NCI-H2107 (cell line): Measurements from ENCODE around the gene FFAR2.
"Not testable (repeated sequence)": the region's sequence is repeated elsewhere in the genome, so short reads cannot be mapped to it uniquely, and the experiment has no call there.

Experiments used
- DNase-seq: peaks from one replicate; lab custom pipeline; 2025; lab: John Stamatoyannopoulos, UW

The FFAR2 gene

GRCh38 chr19:35455616-35456201 is 7.7 kb downstream of the FFAR2 start:
- no peak for DNase-seq

GRCh38 chr19:35457173-35457572 is 9.1 kb downstream of the FFAR2 start:
- no peak for DNase-seq

GRCh38 chr19:35458192-35458591 is 10.1 kb downstream of the FFAR2 start:
- DNase-seq = no peak

- no peak for DNase-seq
Observed at GRCh38 chr19:35458731-35459391, 10.8 kb downstream of the FFAR2 start.

GRCh38 chr19:35459414-35460082 is 11.5 kb downstream of the FFAR2 start:
- DNase-seq = no peak

GRCh38 chr19:35460608-35461007 is 12.6 kb downstream of the FFAR2 start:
- DNase-seq = no peak

- no peak for DNase-seq
Observed at GRCh38 chr19:35461060-35461459, 13.0 kb downstream of the FFAR2 start.

- DNase-seq = not testable (repeated sequence)
Observed at GRCh38 chr19:35461788-35462187, 13.7 kb downstream of the FFAR2 start.

- DNase-seq = no peak
Observed at GRCh38 chr19:35462476-35462953, 14.5 kb downstream of the FFAR2 start.

GRCh38 chr19:35462956-35463355 is 14.9 kb downstream of the FFAR2 start:
- DNase-seq = not testable (repeated sequence)

GRCh38 chr19:35466259-35466658 is 18.2 kb downstream of the FFAR2 start:
- DNase-seq = no peak

- DNase-seq = no peak
Observed at GRCh38 chr19:35468637-35469036, 20.6 kb downstream of the FFAR2 start.

- no peak for DNase-seq
Observed at GRCh38 chr19:35470128-35470527, 22.1 kb downstream of the FFAR2 start.

- DNase-seq = not testable (repeated sequence)
Observed at GRCh38 chr19:35471075-35471474, 23.0 kb downstream of the FFAR2 start.

GRCh38 chr19:35471946-35472345 is 23.9 kb downstream of the FFAR2 start:
- no peak for DNase-seq

GRCh38 chr19:35474104-35474503 is 26.0 kb downstream of the FFAR2 start:
- no peak for DNase-seq

- not testable (repeated sequence) for DNase-seq
Observed at GRCh38 chr19:35474594-35474993, 26.5 kb downstream of the FFAR2 start.

- DNase-seq = no peak
Observed at GRCh38 chr19:35476149-35476548, 28.1 kb downstream of the FFAR2 start.

GRCh38 chr19:35478794-35479677 is 31.0 kb downstream of the FFAR2 start:
- DNase-seq = no peak

GRCh38 chr19:35483089-35483488 is 35.0 kb downstream of the FFAR2 start:
- no peak for DNase-seq

GRCh38 chr19:35484252-35485036 is 36.4 kb downstream of the FFAR2 start:
- DNase-seq = no peak
